ENCODE measurements around the gene STAMBPL1.

STAMBPL1 gene

DNA sequence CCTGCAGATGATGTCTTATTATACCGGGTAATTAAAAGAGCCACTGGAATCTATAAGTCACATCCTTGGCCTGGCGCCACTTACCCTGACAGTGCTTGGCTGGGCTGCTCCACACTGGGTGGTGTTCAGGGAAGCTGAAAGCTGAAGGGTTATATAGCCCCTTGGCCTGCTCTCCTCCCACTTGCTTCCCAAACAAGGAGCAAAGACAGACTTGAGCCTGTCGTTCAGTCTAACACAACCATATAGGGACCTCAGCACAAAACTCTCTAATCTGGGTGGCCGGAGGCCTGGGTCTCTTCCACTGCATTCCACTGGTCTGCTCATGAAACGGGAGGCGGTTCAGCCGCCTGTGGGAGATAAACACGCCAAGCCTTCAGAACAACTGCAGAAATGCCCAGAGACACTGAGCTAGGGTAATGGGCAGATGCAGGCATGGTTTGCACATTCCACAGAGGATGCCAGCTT lies 72.6 kb downstream of the STAMBPL1 start, which contains the start of gene ACTA2:
ACTA2 (minus strand) TSS at position 127 of the 465 bp plus-strand sequence. CDS start 3,843 bp downstream, outside the sequence.
- DNase-seq (ENCODE audit: low spot score), result no peak

- DNase-seq (ENCODE audit: low spot score), result no peak
These were observed 73.6 kb downstream of the STAMBPL1 start for GRCh38 chr10:88953662-88954061.

- DNase-seq (ENCODE audit: low spot score), result no peak
These were observed 74.5 kb downstream of the STAMBPL1 start for GRCh38 chr10:88954458-88955083.

GRCh38 chr10:88957381-88957780 lies 77.3 kb downstream of the STAMBPL1 start:
- no peak for DNase-seq (ENCODE audit: low spot score)

- no peak for DNase-seq (ENCODE audit: low spot score)
These were observed 78.7 kb downstream of the STAMBPL1 start for GRCh38 chr10:88958721-88959120.

GRCh38 chr10:88960802-88961201 lies 80.8 kb downstream of the STAMBPL1 start:
- no peak for DNase-seq (ENCODE audit: low spot score)

DNA sequence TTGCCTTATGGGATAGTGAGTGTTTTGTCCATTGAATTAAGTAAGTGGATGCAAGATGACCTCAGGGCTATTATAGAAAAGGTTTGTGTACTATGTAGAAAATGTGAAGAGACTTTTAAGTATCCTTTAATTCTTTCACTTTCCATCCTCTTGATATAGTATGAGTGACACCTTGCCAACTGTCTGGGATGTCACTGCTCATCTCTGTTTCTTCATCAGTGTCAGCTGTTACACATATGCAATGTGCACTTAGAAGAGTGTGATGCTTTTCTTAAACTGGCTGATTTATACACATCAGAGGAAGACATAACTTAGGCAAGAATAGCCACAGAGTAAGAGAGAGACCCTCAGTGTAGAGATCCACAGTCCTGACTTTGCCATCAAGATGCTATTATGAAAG lies 81.2 kb downstream of the STAMBPL1 start:
- no peak for DNase-seq (ENCODE audit: low spot score)

- DNase-seq (ENCODE audit: low spot score), result no peak
These were observed 82.3 kb downstream of the STAMBPL1 start for GRCh38 chr10:88962336-88962735.

GRCh38 chr10:88963318-88963717 lies 83.3 kb downstream of the STAMBPL1 start:
- no peak for DNase-seq (ENCODE audit: low spot score)

GRCh38 chr10:88964360-88964759 lies 84.3 kb downstream of the STAMBPL1 start:
- no peak for DNase-seq (ENCODE audit: low spot score)

DNA sequence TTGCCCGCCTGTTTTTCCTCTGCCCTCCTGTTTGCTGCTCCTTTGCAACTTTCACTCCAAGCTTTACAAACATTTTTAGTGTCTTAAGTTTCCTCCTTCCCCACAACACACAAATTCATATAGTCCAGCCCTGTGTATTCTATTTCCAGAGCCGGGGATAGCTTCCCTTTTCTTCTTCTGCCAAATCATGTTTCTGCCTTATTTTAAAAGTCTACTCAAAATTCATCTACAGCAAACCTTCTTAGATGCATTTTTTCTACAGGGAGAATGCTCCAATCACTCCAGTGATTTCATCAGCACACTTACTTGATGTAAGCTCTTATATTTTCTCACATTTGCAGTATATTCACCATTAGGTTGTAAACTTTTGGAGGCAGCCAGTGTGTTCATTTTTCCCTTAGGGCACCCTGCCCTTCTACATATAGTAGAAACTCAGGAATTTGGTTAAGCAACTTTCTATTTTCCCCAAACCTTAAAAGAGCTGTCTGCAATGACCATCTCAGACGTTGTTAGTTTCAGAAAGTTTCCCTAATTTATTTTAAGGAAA lies 84.9 kb downstream of the STAMBPL1 start:
- DNase-seq (ENCODE audit: low spot score), result no peak

GRCh38 chr10:88966797-88967196 lies 86.8 kb downstream of the STAMBPL1 start:
- DNase-seq (ENCODE audit: low spot score), result no peak

DNA sequence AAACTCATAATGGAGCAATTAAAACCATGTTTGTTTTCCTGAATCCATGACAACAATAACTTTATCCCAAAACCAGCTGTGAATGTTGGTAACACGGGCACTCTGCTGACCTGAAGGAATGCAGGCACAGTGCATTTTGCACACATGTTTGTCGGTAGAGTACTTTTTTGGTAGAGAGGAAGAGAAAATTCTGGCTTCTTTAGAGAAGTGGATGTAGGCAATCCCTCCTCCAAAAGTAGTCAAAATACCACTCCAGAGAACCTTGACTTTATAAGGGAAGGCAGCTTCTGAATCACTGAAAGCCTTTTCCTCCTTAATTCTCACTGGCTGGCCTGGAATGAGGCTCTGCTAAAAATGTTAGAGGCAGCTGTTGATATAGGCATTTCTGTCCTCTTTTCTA lies 88.3 kb downstream of the STAMBPL1 start:
- DNase-seq (ENCODE audit: low spot score), result no peak

- no peak for DNase-seq (ENCODE audit: low spot score)
These were observed 91.4 kb downstream of the STAMBPL1 start for GRCh38 chr10:88971221-88972061.
